T-cell (primary cell): ENCODE results near the gene ST6GALNAC3. TPM values are rescaled to one million over a fixed set of nuclear protein-coding genes. Genes with fewer than 3 reads are reported as not detected.

ENCODE experiments used
- ATAC-seq, 4 experiments: fragments of 200-7000 bp in 3 of 4; fragments of 150-1000 bp in 1 of 4; cut with Tn5 transposase; replicated peaks in 1 of 4; 1 replicate in 3 of 4; 2 replicates in 1 of 4; pipeline ENCODE4 v1.10.0; 2021; ENCODE audit warnings: moderate library complexity in 3 of 4, mild to moderate bottlenecking in 2 of 4, moderate number of reproducible peaks in 1 of 4
- CTCF ChIA-PET, 2 donors: fragments of 300-600 bp; sonication (Branson Sonifier 250); formaldehyde crosslinking; loops; one replicate each; lab custom pipeline; 2022; ENCODE audit warnings: antibody characterized with exemption in 2 of 2; lab: Charles Lee
- POLR2A ChIA-PET, 2 donors: fragments of 300-600 bp; sonication (Branson Sonifier 250); formaldehyde crosslinking; loops; one replicate each; lab custom pipeline; 2022; ENCODE audit warnings: antibody characterized with exemption in 2 of 2; lab: Charles Lee
- DNase-seq, 35 experiments: peaks; one replicate each; pipeline versions ENCODE4 v3.0.0 to v3.0.0-alpha.2; 2013 to 2023
- H3K27ac ChIP-seq: one replicate; pipeline ENCODE4 v1.5.1; 2013; ENCODE audit warnings: low read length
- H3K27me3 ChIP-seq, 2 experiments: replicated peaks in 1 of 2; 1 replicate in 1 of 2; 2 replicates in 1 of 2; pipeline versions ENCODE4 v1.6.1 to v1.7.0; 2013; ENCODE audit warnings: low read length in 1 of 2, mixed read lengths in 1 of 2; ENCODE audit not compliant: control insufficient read depth in 2 of 2, insufficient read depth in 2 of 2; ENCODE audit errors: extremely low read depth in 1 of 2
- H3K36me3 ChIP-seq, 2 donors: 1 replicate in 1 of 2; 2 replicates in 1 of 2; pipeline versions ENCODE4 v1.6.1 to v1.7.0; 2013; ENCODE audit warnings: low read length in 1 of 2; ENCODE audit not compliant: control insufficient read depth in 2 of 2, insufficient read depth in 1 of 2; ENCODE audit errors: extremely low read depth in 1 of 2
- H3K4me1 ChIP-seq, 2 experiments: 1 replicate in 1 of 2; 2 replicates in 1 of 2; pipeline versions ENCODE4 v1.6.1 to v1.7.0; 2013; ENCODE audit warnings: low read length in 2 of 2, mixed read lengths in 1 of 2; ENCODE audit not compliant: insufficient read depth in 2 of 2, control insufficient read depth in 1 of 2; ENCODE audit errors: extremely low read depth in 1 of 2
- H3K4me3 ChIP-seq, 2 donors: 1 replicate in 1 of 2; 2 replicates in 1 of 2; pipeline versions ENCODE4 v1.5.1 to v1.7.0; 2013; ENCODE audit warnings: mild to moderate bottlenecking in 2 of 2, low read length in 1 of 2, moderate library complexity in 1 of 2; ENCODE audit not compliant: control insufficient read depth in 1 of 2; ENCODE audit errors: extremely low read depth in 1 of 2
- H3K9me3 ChIP-seq: 2 replicates; pipeline ENCODE4 v1.7.0; 2013
- H3K27ac Mint-ChIP-seq, 2 donors: one replicate each; pipeline ENCODE4 v1.8.0; 2020 to 2021; ENCODE audit warnings: mild to moderate bottlenecking in 2 of 2, mixed read lengths in 2 of 2
- H3K27me3 Mint-ChIP-seq, 2 donors: one replicate each; pipeline ENCODE4 v1.8.0; 2021 to 2022; ENCODE audit warnings: mixed read lengths in 2 of 2
- H3K36me3 Mint-ChIP-seq: one replicate; pipeline ENCODE4 v1.8.0; 2021; ENCODE audit warnings: mixed read lengths
- H3K4me1 Mint-ChIP-seq, 3 donors: one replicate each; pipeline ENCODE4 v1.8.0; 2020 to 2022; ENCODE audit warnings: mixed read lengths in 3 of 3, mild to moderate bottlenecking in 1 of 3
- H3K4me3 Mint-ChIP-seq, 3 donors: one replicate each; pipeline ENCODE4 v1.8.0; 2020 to 2022; ENCODE audit warnings: mild to moderate bottlenecking in 3 of 3, mixed read lengths in 3 of 3, moderate library complexity in 3 of 3
- H3K9me3 Mint-ChIP-seq, 3 donors: one replicate each; pipeline ENCODE4 v1.8.0; 2020 to 2022; ENCODE audit warnings: mixed read lengths in 3 of 3
- WGBS: methylation state at CpG from one replicate; pipeline ENCODE4 v1.1.5; 2013; ENCODE audit warnings: missing lambda C conversion rate; ENCODE audit not compliant: insufficient coverage; 5-methylcytosine and 5-hydroxymethylcytosine counted together
- total RNA-seq, 35 experiments: library from RNA in 6 of 35; stranded (reverse) in 6 of 35; fragments of 120-200 nt in 1 of 35; gene quantifications; one replicate each; pipeline versions ENCODE4 v1.2.1 to v1.2.4 and lab custom pipeline; 2013 to 2026

ST6GALNAC3 gene
- total RNA-seq, 5 donors from 2014 or later (not counting 1 experiment from before 2014, with no cell fraction given), result 0.33 to 6.6 (median 1.5) TPM

DNA sequence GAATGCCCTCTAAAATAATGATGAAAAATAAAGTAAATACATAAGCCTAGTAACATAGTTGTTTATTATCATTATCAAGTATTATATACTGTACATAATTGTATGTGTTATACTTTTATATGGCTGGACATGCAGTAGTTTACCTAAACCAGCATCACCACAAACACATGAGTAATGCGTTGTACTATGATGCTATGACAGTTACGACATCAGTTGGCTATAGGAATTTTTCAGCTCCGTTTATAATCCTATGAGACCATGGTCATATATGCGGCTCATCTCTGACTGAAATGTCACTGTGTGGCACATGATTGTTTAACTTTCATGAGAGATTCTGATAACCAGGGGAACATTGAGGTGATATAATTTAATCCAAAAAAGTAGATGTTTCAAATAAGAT lies 352.1 kb downstream of the ST6GALNAC3 start:
- Mint-ChIP-seq H3K36me3 (no peaks in the 10 kb centered on the region), H3K27ac (no peak overlapping the region), H3K27me3 (no peaks in the 10 kb centered on the region), H3K9me3 (no peaks in the 10 kb centered on the region), H3K4me3 (no peak overlapping the region), H3K4me1 (no peaks in the 10 kb centered on the region)
- Histone ChIP-seq H3K27me3 (no peaks in the 10 kb centered on the region), H3K27ac (no peak overlapping the region), H3K4me3 (no peak overlapping the region), H3K4me1 (no peaks in the 10 kb centered on the region), H3K9me3 (no peaks in the 10 kb centered on the region), H3K36me3 (no peaks in the 10 kb centered on the region)
- POLR2A ChIA-PET, result no interaction called here
- 94% methylated on average over 3 of the region's 4 CpGs for WGBS
- no peak for ATAC-seq
- DNase-seq, result no peak
- CTCF ChIA-PET, result no interaction called here

DNA sequence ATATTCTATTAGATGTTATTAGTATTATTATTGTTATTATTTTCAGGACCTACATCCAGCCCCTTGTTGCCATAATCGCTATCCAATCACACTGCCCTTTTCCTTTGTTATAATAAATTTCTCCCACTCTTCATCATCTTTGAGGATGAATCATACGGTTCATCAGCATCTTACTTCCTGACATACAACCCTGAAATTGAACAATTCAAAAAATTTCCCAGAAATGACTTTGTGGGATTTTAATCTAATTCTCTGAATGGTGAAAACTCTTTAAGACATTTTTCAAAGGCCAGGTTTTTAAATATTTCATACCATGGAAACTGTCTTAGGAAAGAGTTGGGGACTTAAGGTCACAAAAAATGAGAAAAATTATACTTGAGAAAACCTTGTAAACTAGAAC lies 353.5 kb downstream of the ST6GALNAC3 start:
- Mint-ChIP-seq H3K4me1 (no peaks in the 10 kb centered on the region), H3K36me3 (no peaks in the 10 kb centered on the region), H3K27ac (no peak overlapping the region), H3K27me3 (peaks cover 0 to 1% of the 10 kb centered on the region in 2 donors), H3K4me3 (no peak overlapping the region), H3K9me3 (no peaks in the 10 kb centered on the region)
- DNase-seq (no peak), ATAC-seq (no peak)
- H3K36me3 ChIP-seq, result no peaks in the 10 kb centered on the region
- no peak overlapping the region for H3K4me3 ChIP-seq
- ChIA-PET POLR2A (no interaction called here), CTCF (no interaction called here)
- no peaks in the 10 kb centered on the region for H3K9me3 ChIP-seq
- no peaks in the 10 kb centered on the region for H3K4me1 ChIP-seq
- WGBS, result 80% methylated on average over 1 of the region's 2 CpGs
- no peaks in the 10 kb centered on the region for H3K27me3 ChIP-seq
- no peak overlapping the region for H3K27ac ChIP-seq

DNA sequence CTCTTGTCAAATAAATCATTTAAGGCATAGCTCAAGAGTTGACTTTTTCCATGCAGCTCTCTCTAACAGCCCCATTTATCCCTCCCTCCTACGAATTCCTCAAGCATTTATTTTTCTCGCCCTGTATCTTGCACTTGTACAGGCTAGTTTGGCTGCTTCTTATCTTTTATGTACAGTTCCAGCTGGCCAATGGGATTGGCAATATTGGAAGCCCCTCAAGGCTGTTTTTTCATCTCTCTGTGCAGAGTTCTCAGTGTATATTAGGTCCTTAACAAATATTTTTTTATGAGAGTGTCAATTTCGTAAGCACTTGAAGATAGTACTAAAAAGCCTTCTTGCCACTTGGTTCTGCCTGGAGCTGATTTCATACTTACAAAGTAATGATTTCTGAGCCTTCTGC lies 356.0 kb downstream of the ST6GALNAC3 start:
- H3K4me3 Mint-ChIP-seq, result no peak overlapping the region
- ATAC-seq (no peak), DNase-seq (no peak)
- Histone ChIP-seq H3K27ac (no peak overlapping the region), H3K9me3 (no peaks in the 10 kb centered on the region), H3K4me3 (no peak overlapping the region), H3K27me3 (no peaks in the 10 kb centered on the region), H3K36me3 (no peaks in the 10 kb centered on the region), H3K4me1 (no peaks in the 10 kb centered on the region)
- ChIA-PET POLR2A (no interaction called here), CTCF (no interaction called here)
- peaks cover 0 to 1% of the 10 kb centered on the region in 2 donors for H3K27me3 Mint-ChIP-seq
- no CpG with 5 or more reads among the region's 3 CpGs for WGBS
- no peak overlapping the region for H3K27ac Mint-ChIP-seq
- no peaks in the 10 kb centered on the region for H3K4me1 Mint-ChIP-seq
- no peaks in the 10 kb centered on the region for H3K9me3 Mint-ChIP-seq
- no peaks in the 10 kb centered on the region for H3K36me3 Mint-ChIP-seq

DNA sequence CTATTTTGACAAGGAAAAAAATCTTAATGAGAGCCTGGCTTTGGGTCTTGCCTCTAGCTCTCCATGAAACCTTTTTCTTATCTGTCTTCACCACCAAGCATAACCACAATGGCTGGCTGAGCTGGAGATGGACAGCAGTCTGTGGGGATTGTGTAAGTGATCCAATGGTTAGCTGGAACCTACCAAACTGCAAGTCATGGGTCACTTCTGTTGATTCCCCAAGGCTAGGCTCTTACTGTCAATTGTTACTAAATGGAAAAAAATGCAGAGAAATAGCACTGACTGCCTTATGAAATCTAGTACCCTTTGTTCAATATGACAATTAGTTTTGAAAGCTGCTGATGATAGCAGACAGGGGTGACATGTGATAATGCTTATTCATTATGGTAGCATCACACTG lies 359.0 kb downstream of the ST6GALNAC3 start:
- DNase-seq (no peak), ATAC-seq (no peak)
- H3K4me1 ChIP-seq, result no peaks in the 10 kb centered on the region
- H3K27ac ChIP-seq, result no peak overlapping the region
- Mint-ChIP-seq H3K9me3 (no peaks in the 10 kb centered on the region), H3K27me3 (peaks cover 0 to 1% of the 10 kb centered on the region in 2 donors), H3K36me3 (no peaks in the 10 kb centered on the region), H3K27ac (no peak overlapping the region), H3K4me3 (no peak overlapping the region), H3K4me1 (no peaks in the 10 kb centered on the region)
- H3K4me3 ChIP-seq, result no peak overlapping the region
- no peaks in the 10 kb centered on the region for H3K9me3 ChIP-seq
- H3K36me3 ChIP-seq, result no peaks in the 10 kb centered on the region
- no peaks in the 10 kb centered on the region for H3K27me3 ChIP-seq
- ChIA-PET POLR2A (interaction anchor here in 1 of 2 donors (0.6 kb wide), 1 partner anchor 42 kb away, joined by 3 read pairs; no protein-coding TSS in a partner anchor), CTCF (no interaction called here)

DNA sequence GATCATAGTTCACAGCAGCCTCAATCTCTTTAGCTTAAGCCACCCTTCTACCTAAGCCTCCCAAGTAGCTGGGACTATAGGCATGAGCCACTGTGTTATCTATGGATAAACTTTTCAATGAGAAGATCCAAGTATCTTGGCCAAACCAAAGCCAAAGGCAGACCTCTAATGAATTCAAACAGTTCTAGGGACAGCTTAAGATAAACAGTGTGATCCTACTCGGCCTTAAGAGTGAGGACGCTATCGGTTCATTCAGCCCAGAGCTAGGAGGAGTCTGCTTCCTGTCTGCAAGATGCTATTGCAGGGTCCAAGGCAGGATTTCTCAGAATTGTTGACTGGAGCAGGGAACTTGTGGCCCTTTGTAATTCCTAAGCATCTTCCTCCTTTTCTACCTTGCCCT lies 368.7 kb downstream of the ST6GALNAC3 start:
- POLR2A ChIA-PET, result no interaction called here
- H3K4me3 Mint-ChIP-seq, result no peak overlapping the region
- Histone ChIP-seq H3K36me3 (no peaks in the 10 kb centered on the region), H3K4me1 (no peaks in the 10 kb centered on the region), H3K4me3 (no peak overlapping the region), H3K27me3 (no peaks in the 10 kb centered on the region), H3K27ac (no peak overlapping the region), H3K9me3 (no peaks in the 10 kb centered on the region)
- H3K4me1 Mint-ChIP-seq, result no peaks in the 10 kb centered on the region
- H3K27ac Mint-ChIP-seq, result no peak overlapping the region
- ATAC-seq (no peak), DNase-seq (no peak)
- H3K27me3 Mint-ChIP-seq, result no peaks in the 10 kb centered on the region
- CTCF ChIA-PET, result no interaction called here
- peaks cover 0 to 1% (median 0%) of the 10 kb centered on the region in 3 donors for H3K9me3 Mint-ChIP-seq
- 81% methylated on average over 3 of the region's 3 CpGs for WGBS
- no peaks in the 10 kb centered on the region for H3K36me3 Mint-ChIP-seq

DNA sequence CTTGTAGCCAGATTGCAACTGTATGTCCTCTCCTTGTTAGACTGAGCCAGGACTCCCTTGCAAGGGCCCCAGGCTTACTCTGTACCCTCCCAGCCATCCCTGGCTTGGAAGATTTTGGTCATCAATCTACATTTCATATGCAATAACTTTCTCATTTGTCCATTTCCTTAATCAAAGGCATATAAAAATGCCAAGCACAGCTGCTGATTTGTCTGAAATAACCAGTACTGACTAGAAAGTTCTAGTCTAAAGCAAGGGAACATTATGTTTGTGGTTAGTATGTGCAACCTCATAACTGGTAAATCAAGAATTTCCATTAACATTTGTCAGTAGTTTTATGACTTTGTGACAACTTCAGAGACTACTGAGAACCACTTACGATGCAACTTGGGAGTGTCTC lies 370.2 kb downstream of the ST6GALNAC3 start:
- DNase-seq, result no peak
- Histone ChIP-seq H3K4me1 (no peaks in the 10 kb centered on the region), H3K4me3 (no peak overlapping the region), H3K27ac (no peak overlapping the region), H3K27me3 (no peaks in the 10 kb centered on the region), H3K36me3 (no peaks in the 10 kb centered on the region), H3K9me3 (peaks cover 4% of the 10 kb centered on the region)
- ChIA-PET CTCF (no interaction called here), POLR2A (no interaction called here)
- WGBS, result no CpG with 5 or more reads among the region's 1 CpG
- ATAC-seq, result no peak
- no peaks in the 10 kb centered on the region for H3K27me3 Mint-ChIP-seq
- H3K27ac Mint-ChIP-seq, result no peak overlapping the region
- H3K4me1 Mint-ChIP-seq, result no peaks in the 10 kb centered on the region
- H3K9me3 Mint-ChIP-seq, result peaks cover 0 to 5% (median under 1%) of the 10 kb centered on the region in 3 donors
- H3K36me3 Mint-ChIP-seq, result no peaks in the 10 kb centered on the region
- H3K4me3 Mint-ChIP-seq, result no peak overlapping the region

DNA sequence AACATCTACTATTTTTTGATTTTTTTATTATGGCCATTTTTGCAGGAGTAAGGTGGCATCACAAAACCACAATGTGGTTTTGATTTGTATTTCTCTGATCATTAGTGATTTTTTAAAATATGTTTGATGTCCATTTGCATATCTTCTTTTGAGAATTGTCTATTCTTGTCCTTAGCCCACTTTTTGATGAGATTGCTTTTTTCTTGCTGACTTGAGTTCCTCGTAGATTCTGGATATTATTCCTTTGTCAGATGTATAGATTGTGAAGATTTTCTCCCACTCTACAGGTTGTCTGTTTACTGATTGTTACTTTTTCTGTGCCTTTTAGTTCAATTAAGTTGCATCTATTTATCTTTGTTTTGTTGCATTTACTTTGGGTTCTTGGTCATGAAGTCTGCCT lies 375.7 kb downstream of the ST6GALNAC3 start:
- Histone ChIP-seq H3K27me3 (no peaks in the 10 kb centered on the region), H3K27ac (no peak overlapping the region), H3K4me1 (no peaks in the 10 kb centered on the region), H3K4me3 (no peak overlapping the region), H3K36me3 (no peaks in the 10 kb centered on the region), H3K9me3 (peaks cover 8% of the 10 kb centered on the region)
- Mint-ChIP-seq H3K27ac (no peak overlapping the region), H3K9me3 (peaks cover 13 to 44% (median 26%) of the 10 kb centered on the region in 3 donors), H3K4me1 (peaks cover 0 to 7% (median 0%) of the 10 kb centered on the region in 3 donors), H3K27me3 (no peaks in the 10 kb centered on the region), H3K4me3 (no peak overlapping the region), H3K36me3 (no peaks in the 10 kb centered on the region)
- no CpG with 5 or more reads among the region's 1 CpG for WGBS
- POLR2A ChIA-PET, result no interaction called here
- DNase-seq (no peak), ATAC-seq (no peak)
- CTCF ChIA-PET, result no interaction called here
